BLaER1 treated with 17β-estradiol and CSF1 and Interleukin-3, amounts not matched to agents 10 nM and 100 nM (cell line): ENCODE results near the gene WWOX.

Experiments used
- H3K27ac ChIP-seq, 11 experiments: shearing (Covaris generic); formaldehyde crosslinking; 2 replicates each; pipeline ENCODE4 v1.8.1; 2022
- H3K27me3 ChIP-seq, 11 experiments: shearing (Covaris generic); formaldehyde crosslinking; 2 replicates each; pipeline ENCODE4 v1.8.1; 2022
- H3K36me3 ChIP-seq, 11 experiments: shearing (Covaris generic); formaldehyde crosslinking; 2 replicates each; pipeline ENCODE4 v1.8.1; 2022
- H3K4me1 ChIP-seq, 10 experiments: shearing (Covaris generic); formaldehyde crosslinking; 2 replicates each; pipeline ENCODE4 v1.8.1; 2022
- H3K4me2 ChIP-seq, 11 experiments: shearing (Covaris generic); formaldehyde crosslinking; 2 replicates each; pipeline ENCODE4 v1.8.1; 2022
- H3K4me3 ChIP-seq, 10 experiments: shearing (Covaris generic); formaldehyde crosslinking; 2 replicates each; pipeline ENCODE4 v1.8.1; 2022
- H3K9ac ChIP-seq, 11 experiments: shearing (Covaris generic); formaldehyde crosslinking; 2 replicates each; pipeline ENCODE4 v1.8.1; 2022
- H3K9me3 ChIP-seq, 11 experiments: shearing (Covaris generic); formaldehyde crosslinking; replicated peaks in 1 of 11; 2 replicates each; pipeline ENCODE4 v1.8.1; 2022
- H4K20me1 ChIP-seq, 11 experiments: shearing (Covaris generic); formaldehyde crosslinking; 2 replicates each; pipeline ENCODE4 v1.8.1; 2022
- Cebpa-rat ChIP-seq, 11 experiments: shearing (Covaris generic); IDR thresholded peaks; 2 replicates each; pipeline ENCODE4 v1.8.1; 2022

Gene WWOX

GRCh38 chr16:78577630-78578029, 478.2 kb downstream of the WWOX start:
- H3K36me3 ChIP-seq, result no peaks in the 10 kb centered on the region
- H3K27ac ChIP-seq, result no peak overlapping the region
- H3K9ac ChIP-seq, result no peak overlapping the region
- H3K4me2 ChIP-seq, result no peak overlapping the region
- no peak for TF ChIP-seq Cebpa-rat (IDR thresholded peaks at IDR 0.05)
- no peaks in the 10 kb centered on the region for H3K27me3 ChIP-seq
- H3K4me3 ChIP-seq, result no peak overlapping the region
- H4K20me1 ChIP-seq, result no peaks in the 10 kb centered on the region
- no peaks in the 10 kb centered on the region for H3K4me1 ChIP-seq
- H3K9me3 ChIP-seq, result no peaks in the 10 kb centered on the region

- H3K9me3 ChIP-seq, result no peaks in the 10 kb centered on the region
- H3K4me3 ChIP-seq, result no peak overlapping the region
- no peak overlapping the region for H3K27ac ChIP-seq
- no peak overlapping the region for H3K9ac ChIP-seq
- H3K4me1 ChIP-seq, result no peaks in the 10 kb centered on the region
- TF ChIP-seq Cebpa-rat (IDR thresholded peaks at IDR 0.05), result no peak; a peak in 1 of 22 replicates
- H4K20me1 ChIP-seq, result no peaks in the 10 kb centered on the region
- H3K36me3 ChIP-seq, result no peaks in the 10 kb centered on the region
- no peak overlapping the region for H3K4me2 ChIP-seq
- H3K27me3 ChIP-seq, result no peaks in the 10 kb centered on the region
Measured at GRCh38 chr16:78579020-78579419, 479.6 kb downstream of the WWOX start.

- no peaks in the 10 kb centered on the region for H3K4me1 ChIP-seq
- H3K27ac ChIP-seq, result no peak overlapping the region
- H3K9me3 ChIP-seq, result peaks cover 0 to 12% (median 0%) of the 10 kb centered on the region in 11 experiments; a peak in 1 of 22 replicates
- no peak overlapping the region for H3K4me3 ChIP-seq
- H4K20me1 ChIP-seq, result no peaks in the 10 kb centered on the region
- H3K27me3 ChIP-seq, result no peaks in the 10 kb centered on the region
- TF ChIP-seq Cebpa-rat (IDR thresholded peaks at IDR 0.05), result no peak
- H3K36me3 ChIP-seq, result no peaks in the 10 kb centered on the region
- no peak overlapping the region for H3K9ac ChIP-seq
- H3K4me2 ChIP-seq, result no peak overlapping the region
Measured at GRCh38 chr16:78583441-78583840, 484.0 kb downstream of the WWOX start.

GRCh38 chr16:78584213-78584860, 484.9 kb downstream of the WWOX start:
- Histone ChIP-seq H3K27ac (no peak overlapping the region), H3K9me3 (peaks cover 0 to 12% (median 0%) of the 10 kb centered on the region in 11 experiments; a peak in 1 of 22 replicates), H3K4me1 (no peaks in the 10 kb centered on the region), H3K36me3 (no peaks in the 10 kb centered on the region), H3K9ac (no peak overlapping the region), H3K27me3 (no peaks in the 10 kb centered on the region), H3K4me3 (no peak overlapping the region), H3K4me2 (no peak overlapping the region), H4K20me1 (no peaks in the 10 kb centered on the region)
- peak in 9 of 11 experiments; percentile 8 to 84 (median 56); a peak in 10 of 22 replicates for TF ChIP-seq Cebpa-rat (IDR thresholded peaks at IDR 0.05)

GRCh38 chr16:78584991-78585390, 485.5 kb downstream of the WWOX start:
- no peak overlapping the region for H3K4me3 ChIP-seq
- no peaks in the 10 kb centered on the region for H3K36me3 ChIP-seq
- H3K4me2 ChIP-seq, result no peak overlapping the region
- H4K20me1 ChIP-seq, result no peaks in the 10 kb centered on the region
- H3K9ac ChIP-seq, result no peak overlapping the region
- H3K27ac ChIP-seq, result no peak overlapping the region
- no peaks in the 10 kb centered on the region for H3K27me3 ChIP-seq
- H3K4me1 ChIP-seq, result no peaks in the 10 kb centered on the region
- TF ChIP-seq Cebpa-rat (IDR thresholded peaks at IDR 0.05), result no peak
- H3K9me3 ChIP-seq, result peaks cover 0 to 12% (median 0%) of the 10 kb centered on the region in 11 experiments; a peak in 1 of 22 replicates

GRCh38 chr16:78589331-78589730, 489.9 kb downstream of the WWOX start:
- no peak for TF ChIP-seq Cebpa-rat (IDR thresholded peaks at IDR 0.05)
- Histone ChIP-seq H3K4me2 (no peak overlapping the region), H3K27me3 (no peaks in the 10 kb centered on the region), H3K4me1 (no peaks in the 10 kb centered on the region), H3K4me3 (no peak overlapping the region), H3K9me3 (peaks cover 0 to 12% (median 0%) of the 10 kb centered on the region in 11 experiments; a peak in 1 of 22 replicates), H3K36me3 (no peaks in the 10 kb centered on the region), H4K20me1 (no peaks in the 10 kb centered on the region), H3K27ac (no peak overlapping the region), H3K9ac (no peak overlapping the region)

- no peaks in the 10 kb centered on the region for H3K27me3 ChIP-seq
- no peak overlapping the region for H3K4me3 ChIP-seq
- H3K27ac ChIP-seq, result no peak overlapping the region
- no peaks in the 10 kb centered on the region for H3K4me1 ChIP-seq
- no peak overlapping the region for H3K4me2 ChIP-seq
- no peak overlapping the region for H3K9ac ChIP-seq
- no peaks in the 10 kb centered on the region for H3K36me3 ChIP-seq
- TF ChIP-seq Cebpa-rat (IDR thresholded peaks at IDR 0.05), result no peak
- 0 out of 22 replicates have a peak, but pooled peaks cover 0 to 6% (median 0%) of the 10 kb centered on the region in 11 experiments for H3K9me3 ChIP-seq
- H4K20me1 ChIP-seq, result no peaks in the 10 kb centered on the region
Measured at GRCh38 chr16:78591682-78592103, 492.2 kb downstream of the WWOX start.

- H3K36me3 ChIP-seq, result no peaks in the 10 kb centered on the region
- no peak overlapping the region for H3K27ac ChIP-seq
- 0 out of 22 replicates have a peak, but pooled peaks cover 0 to 6% (median 0%) of the 10 kb centered on the region in 11 experiments for H3K9me3 ChIP-seq
- no peak overlapping the region for H3K4me2 ChIP-seq
- no peak overlapping the region for H3K4me3 ChIP-seq
- H3K9ac ChIP-seq, result no peak overlapping the region
- H3K27me3 ChIP-seq, result no peaks in the 10 kb centered on the region
- TF ChIP-seq Cebpa-rat (IDR thresholded peaks at IDR 0.05), result no peak
- no peaks in the 10 kb centered on the region for H3K4me1 ChIP-seq
- H4K20me1 ChIP-seq, result no peaks in the 10 kb centered on the region
Measured at GRCh38 chr16:78592111-78592510, 492.7 kb downstream of the WWOX start.

GRCh38 chr16:78593352-78593751, 493.9 kb downstream of the WWOX start:
- Histone ChIP-seq H4K20me1 (no peaks in the 10 kb centered on the region), H3K4me1 (no peaks in the 10 kb centered on the region), H3K4me3 (no peak overlapping the region), H3K27me3 (no peaks in the 10 kb centered on the region), H3K36me3 (no peaks in the 10 kb centered on the region), H3K27ac (no peak overlapping the region), H3K9me3 (no peaks in the 10 kb centered on the region), H3K9ac (no peak overlapping the region), H3K4me2 (no peak overlapping the region)
- TF ChIP-seq Cebpa-rat (IDR thresholded peaks at IDR 0.05), result no peak

- no peak overlapping the region for H3K4me3 ChIP-seq
- H3K4me1 ChIP-seq, result no peaks in the 10 kb centered on the region
- no peak overlapping the region for H3K27ac ChIP-seq
- no peak for TF ChIP-seq Cebpa-rat (IDR thresholded peaks at IDR 0.05)
- no peaks in the 10 kb centered on the region for H4K20me1 ChIP-seq
- no peaks in the 10 kb centered on the region for H3K36me3 ChIP-seq
- no peak overlapping the region for H3K4me2 ChIP-seq
- H3K9me3 ChIP-seq, result peaks cover 0 to under 1% (median 0%) of the 10 kb centered on the region in 11 experiments; a peak in 2 of 22 replicates
- H3K27me3 ChIP-seq, result no peaks in the 10 kb centered on the region
- no peak overlapping the region for H3K9ac ChIP-seq
Measured at GRCh38 chr16:78594191-78594590, 494.7 kb downstream of the WWOX start.
